Choroid plexus epithelial cell (primary cell): ENCODE measurements around the gene PCBP2.
A peak's percentile ranks its signal among the peaks of the same experiment; 100 is the strongest.

ENCODE experiments used
- DNase-seq: peaks from one replicate; pipeline ENCODE4 v3.0.0-alpha.2; 2010; ENCODE audit warnings: low read depth
- H3K4me3 ChIP-seq: 2 replicates; pipeline ENCODE4 v1.5.1; 2011; ENCODE audit warnings: low read depth, mild to moderate bottlenecking, control low read depth, low read length, moderate library complexity
- CTCF ChIP-seq: conservative IDR thresholded peaks from 2 replicates; pipeline ENCODE4 v1.5.1; 2011; ENCODE audit warnings: low read depth, mild to moderate bottlenecking, control low read depth, inconsistent platforms, low read length, moderate library complexity

PCBP2 gene

GRCh38 chr12:53498235-53498630, 46.3 kb downstream of the PCBP2 start:
- DNase-seq: no peak
- peak overlapping the region; percentile 66 for H3K4me3 ChIP-seq
- TF ChIP-seq CTCF: no peak

- peak; percentile 76 for DNase-seq
- TF ChIP-seq CTCF: peak; percentile 25
- H3K4me3 ChIP-seq: peak within 1 kb of the TSS; percentile 66
Measured at GRCh38 chr12:53499266-53500141, 47.6 kb downstream of the PCBP2 start, which contains the start of gene MAP3K12. TSS of gene MAP3K12 (minus strand) at chr12:53499458. CDS start at chr12:53487391, 12,067 bp downstream.

- H3K4me3 ChIP-seq: peak overlapping the region; percentile 66
- DNase-seq: peak; percentile 93
- no peak for TF ChIP-seq CTCF
Measured at GRCh38 chr12:53500142-53500775, 48.4 kb downstream of the PCBP2 start.

GRCh38 chr12:53500776-53501614, 49.1 kb downstream of the PCBP2 start, which contains the start of gene TARBP2:
TSS of gene TARBP2 (plus strand) at chr12:53501283. CDS start at chr12:53501409, 126 bp downstream.
- no peak for TF ChIP-seq CTCF
- DNase-seq: peak; percentile 100
- peak within 1 kb of the TSS; percentile 88 for H3K4me3 ChIP-seq

GRCh38 chr12:53501615-53502181, 49.8 kb downstream of the PCBP2 start:
- H3K4me3 ChIP-seq: peak overlapping the region; percentile 88
- no peak for DNase-seq
- no peak for TF ChIP-seq CTCF

- DNase-seq: no peak
- TF ChIP-seq CTCF: no peak
- H3K4me3 ChIP-seq: no peak overlapping the region
Measured at GRCh38 chr12:53502331-53502730, 50.4 kb downstream of the PCBP2 start.
